Neuronal stem cell (in vitro differentiated cells): ENCODE results near the gene ELP5. TPM values are rescaled to one million over a fixed set of nuclear protein-coding genes. Genes with fewer than 3 reads are reported as not detected.

ENCODE experiments used
- DNase-seq: peaks from one replicate; pipeline ENCODE4 v3.0.0-alpha.2; 2013; ENCODE audit warnings: low spot score
- H2AFZ ChIP-seq: one replicate; pipeline ENCODE4 v1.6.1; 2013; ENCODE audit warnings: mild to moderate bottlenecking, low read length, inconsistent platforms
- H2AK5ac ChIP-seq: 2 replicates; pipeline ENCODE4 v1.6.1; 2013; ENCODE audit warnings: low read depth, mild to moderate bottlenecking, inconsistent platforms, low read length, moderate library complexity, mixed read lengths
- H2BK120ac ChIP-seq: 2 replicates; pipeline ENCODE4 v1.6.1; 2013; ENCODE audit warnings: low read depth, mild to moderate bottlenecking, inconsistent platforms, low read length, moderate library complexity, mixed read lengths
- H2BK12ac ChIP-seq: one replicate; pipeline ENCODE4 v1.6.1; 2013; ENCODE audit warnings: low read length, inconsistent platforms
- H2BK15ac ChIP-seq: 2 replicates; pipeline ENCODE4 v1.6.1; 2013; ENCODE audit warnings: mild to moderate bottlenecking, low read length, inconsistent platforms, mixed read lengths
- H2BK5ac ChIP-seq: one replicate; pipeline ENCODE4 v1.6.1; 2013; ENCODE audit warnings: inconsistent platforms, mild to moderate bottlenecking, low read length, moderate library complexity
- H3K14ac ChIP-seq: one replicate; pipeline ENCODE4 v1.6.1; 2013; ENCODE audit warnings: low read length, inconsistent platforms
- H3K18ac ChIP-seq: 2 replicates; pipeline ENCODE4 v1.6.1; 2013; ENCODE audit warnings: low read length, inconsistent platforms
- H3K23ac ChIP-seq: 2 replicates; pipeline ENCODE4 v1.6.1; 2013; ENCODE audit warnings: low read depth, mild to moderate bottlenecking, mixed read lengths, low read length, inconsistent platforms; ENCODE audit not compliant: poor library complexity
- H3K27ac ChIP-seq: replicated peaks from 3 replicates; pipeline ENCODE4 v1.5.1; 2013; ENCODE audit warnings: low read length, inconsistent platforms
- H3K27me3 ChIP-seq, 3 experiments: 2 replicates each; pipeline ENCODE4 v1.6.1; 2013; ENCODE audit warnings: low read length in 3 of 3, mild to moderate bottlenecking in 2 of 3, inconsistent platforms in 1 of 3, low read depth in 1 of 3, mixed read lengths in 1 of 3, moderate library complexity in 1 of 3; ENCODE audit not compliant: control insufficient read depth in 3 of 3, insufficient read depth in 3 of 3
- H3K36me3 ChIP-seq, 2 donors: replicated peaks in 1 of 2; 2 replicates each; pipeline ENCODE4 v1.6.1; 2013; ENCODE audit warnings: low read length in 2 of 2; ENCODE audit not compliant: control insufficient read depth in 2 of 2, insufficient read depth in 2 of 2
- H3K4ac ChIP-seq: 2 replicates; pipeline ENCODE4 v1.6.1; 2013; ENCODE audit warnings: inconsistent platforms, mild to moderate bottlenecking, low read length, moderate library complexity
- H3K4me1 ChIP-seq, 2 donors: 1 replicate in 1 of 2; 2 replicates in 1 of 2; pipeline ENCODE4 v1.6.1; 2013; ENCODE audit warnings: low read length in 2 of 2, low read depth in 1 of 2; ENCODE audit not compliant: control insufficient read depth in 2 of 2, insufficient read depth in 1 of 2
- H3K4me2 ChIP-seq: one replicate; pipeline ENCODE4 v1.6.1; 2013; ENCODE audit warnings: mild to moderate bottlenecking, low read length, inconsistent platforms; ENCODE audit not compliant: insufficient read depth, poor library complexity, severe bottlenecking
- H3K4me3 ChIP-seq, 2 donors: 2 replicates each; pipeline ENCODE4 v1.5.1; 2013; ENCODE audit warnings: low read length in 2 of 2, mild to moderate bottlenecking in 2 of 2, inconsistent platforms in 1 of 2, moderate library complexity in 1 of 2
- H3K79me1 ChIP-seq: one replicate; pipeline ENCODE4 v1.6.1; 2013; ENCODE audit warnings: low read depth, mild to moderate bottlenecking, inconsistent platforms, low read length, moderate library complexity
- H3K9ac ChIP-seq: one replicate; pipeline ENCODE4 v1.6.1; 2013; ENCODE audit warnings: mild to moderate bottlenecking, low read depth, low read length, inconsistent platforms; ENCODE audit not compliant: poor library complexity
- H3K9me3 ChIP-seq, 2 donors: replicated peaks in 1 of 2; 2 replicates each; pipeline versions ENCODE3 to v1.6.1; 2013; ENCODE audit warnings: low read length in 2 of 2, mild to moderate bottlenecking in 2 of 2, inconsistent platforms in 1 of 2, low read depth in 1 of 2, mixed read lengths in 1 of 2, moderate library complexity in 1 of 2; ENCODE audit not compliant: control insufficient read depth in 2 of 2, insufficient read depth in 1 of 2
- H4K8ac ChIP-seq: one replicate; pipeline ENCODE4 v1.6.1; 2013; ENCODE audit warnings: low read depth, mild to moderate bottlenecking, inconsistent platforms, low read length, moderate library complexity
- H4K91ac ChIP-seq: one replicate; pipeline ENCODE4 v1.6.1; 2013; ENCODE audit warnings: low read length, low read depth, mild to moderate bottlenecking, inconsistent platforms; ENCODE audit not compliant: poor library complexity
- WGBS, 2 donors: extraction: QIAGEN DNeasy Blood & Tissue Kit; methylation state at CpG; one replicate each; pipeline ENCODE4 v1.1.7; 2013; ENCODE audit warnings: missing lambda C conversion rate in 2 of 2, mixed read lengths in 1 of 2; ENCODE audit not compliant: insufficient read length in 2 of 2, insufficient replicate concordance in 1 of 2; ENCODE audit errors: extremely low coverage in 2 of 2; 5-methylcytosine and 5-hydroxymethylcytosine counted together
- polyA plus RNA-seq, 2 experiments: library from polyadenylated mRNA; stranded (reverse); fragments of 200-250 nt; gene quantifications; one replicate each; pipeline ENCODE4 v1.2.3, GENCODE V29; 2013

Gene ELP5, protein sequence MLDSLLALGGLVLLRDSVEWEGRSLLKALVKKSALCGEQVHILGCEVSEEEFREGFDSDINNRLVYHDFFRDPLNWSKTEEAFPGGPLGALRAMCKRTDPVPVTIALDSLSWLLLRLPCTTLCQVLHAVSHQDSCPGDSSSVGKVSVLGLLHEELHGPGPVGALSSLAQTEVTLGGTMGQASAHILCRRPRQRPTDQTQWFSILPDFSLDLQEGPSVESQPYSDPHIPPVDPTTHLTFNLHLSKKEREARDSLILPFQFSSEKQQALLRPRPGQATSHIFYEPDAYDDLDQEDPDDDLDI
- polyA plus RNA-seq (2013, experiment 1 of 2) = 63.8 TPM
- 61.6 TPM for polyA plus RNA-seq (2013, experiment 2 of 2)

- Histone ChIP-seq H2BK12ac (no peak within 1 kb of the TSS), H3K27ac (peak within 1 kb of the TSS; percentile 99), H2AFZ (peak within 1 kb of the TSS; percentile 90), H3K4me1 (peaks cover 11 to 13% of the 10 kb centered on the region in 2 donors), H3K4ac (no peak within 1 kb of the TSS), H3K18ac (peak within 1 kb of the TSS; percentile 99), H3K36me3 (peaks cover 13 to 51% of the 10 kb centered on the region in 2 donors), H3K4me3 (peak within 1 kb of the TSS; percentile 64 to 85), H3K9me3 (no peaks in the 10 kb centered on the region), H2BK15ac (peak within 1 kb of the TSS; percentile 3), H3K27me3 (no peaks in the 10 kb centered on the region), H2BK120ac (no peak within 1 kb of the TSS), H3K79me1 (peaks cover 16% of the 10 kb centered on the region), H3K14ac (no peak within 1 kb of the TSS), H4K91ac (no peak within 1 kb of the TSS), H2BK5ac (peak within 1 kb of the TSS; percentile 90), H3K4me2 (peak within 1 kb of the TSS; percentile 92), H3K23ac (peak within 1 kb of the TSS; percentile 94), H2AK5ac (peak within 1 kb of the TSS; percentile 4), H3K9ac (peak within 1 kb of the TSS; percentile 97), H4K8ac (no peak within 1 kb of the TSS)
- WGBS, 2 donors = no CpG with 5 or more reads among the region's 55 CpGs
- peak; percentile 99 for DNase-seq
These were observed at the start of gene ELP5 for GRCh38 chr17:7252176-7253043. ELP5 (plus strand) TSS chr17:7252215; CDS start chr17:7252551, 336 bp downstream.

DNA sequence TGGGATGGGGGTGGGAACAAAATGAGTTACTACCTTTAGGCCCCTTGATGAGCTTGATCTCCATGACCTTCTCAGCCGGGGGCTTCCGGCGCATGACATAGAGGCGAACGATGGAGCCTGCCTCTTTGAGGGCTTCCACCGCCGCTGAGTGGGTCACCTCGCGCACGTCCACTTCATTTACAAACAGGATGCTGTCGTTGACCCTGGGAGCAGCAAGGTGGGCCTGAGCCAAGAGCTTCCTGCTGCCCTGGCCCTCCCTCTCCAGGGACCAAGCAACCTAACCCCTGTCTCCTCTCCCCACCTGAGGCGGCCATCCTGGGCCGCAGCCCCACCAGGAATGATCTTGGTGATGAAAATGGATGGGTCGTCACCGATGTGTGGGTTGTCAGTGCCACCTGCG is 48.6 kb upstream of the ELP5 start:
- peak overlapping the region; percentile 12 for H2BK12ac ChIP-seq
- no peak overlapping the region for H3K23ac ChIP-seq
- H3K27me3 ChIP-seq = no peaks in the 10 kb centered on the region
- peaks cover 21 to 47% of the 10 kb centered on the region in 2 donors for H3K36me3 ChIP-seq
- no peak overlapping the region for H3K14ac ChIP-seq
- H4K8ac ChIP-seq = no peak overlapping the region
- no peak overlapping the region for H2AFZ ChIP-seq
- peaks cover 0 to 1% of the 10 kb centered on the region in 2 donors for H3K9me3 ChIP-seq
- no peak overlapping the region for H3K9ac ChIP-seq
- H3K4ac ChIP-seq = no peak overlapping the region
- H3K27ac ChIP-seq = no peak overlapping the region
- peaks cover 8% of the 10 kb centered on the region for H3K79me1 ChIP-seq
- H3K4me3 ChIP-seq = no peak overlapping the region
- H3K4me1 ChIP-seq = peaks cover 26 to 28% of the 10 kb centered on the region in 2 donors
- no CpG with 5 or more reads among the region's 16 CpGs for WGBS, 2 donors
- H2BK5ac ChIP-seq = peak overlapping the region; percentile 19
- no peak overlapping the region for H4K91ac ChIP-seq
- H2BK120ac ChIP-seq = no peak overlapping the region
- DNase-seq = no peak
- no peak overlapping the region for H2AK5ac ChIP-seq
- H3K18ac ChIP-seq = no peak overlapping the region
- H2BK15ac ChIP-seq = no peak overlapping the region
- no peak overlapping the region for H3K4me2 ChIP-seq

- no peaks in the 10 kb centered on the region for H3K27me3 ChIP-seq
- H3K18ac ChIP-seq = peak overlapping the region; percentile 95
- peak overlapping the region; percentile 95 for H3K27ac ChIP-seq
- peaks cover 0 to 3% of the 10 kb centered on the region in 2 donors for H3K9me3 ChIP-seq
- peak overlapping the region; percentile 88 for H2AFZ ChIP-seq
- peak overlapping the region; percentile 95 for H2AK5ac ChIP-seq
- H3K4me3 ChIP-seq = peak overlapping the region in 1 of 2 donors; percentile 41
- no CpG with 5 or more reads among the region's 15 CpGs for WGBS, 2 donors
- H3K36me3 ChIP-seq = peaks cover 21 to 43% of the 10 kb centered on the region in 2 donors
- no peak overlapping the region for H3K14ac ChIP-seq
- H2BK12ac ChIP-seq = peak overlapping the region; percentile 96
- H3K79me1 ChIP-seq = peaks cover 8% of the 10 kb centered on the region
- peak overlapping the region; percentile 71 for H3K4me2 ChIP-seq
- peak overlapping the region; percentile 77 for H4K91ac ChIP-seq
- peak overlapping the region; percentile 65 for H3K9ac ChIP-seq
- no peak overlapping the region for H2BK120ac ChIP-seq
- no peak overlapping the region for H4K8ac ChIP-seq
- peaks cover 36% of the 10 kb centered on the region in 2 donors for H3K4me1 ChIP-seq
- DNase-seq = no peak
- H3K4ac ChIP-seq = peak overlapping the region; percentile 78
- H2BK15ac ChIP-seq = no peak overlapping the region
- peak overlapping the region; percentile 81 for H3K23ac ChIP-seq
- H2BK5ac ChIP-seq = peak overlapping the region; percentile 19
These were observed 47.7 kb upstream of the ELP5 start for GRCh38 chr17:7204336-7204735.
